Measurements from ENCODE around the gene FUBP1.

Gene FUBP1

DNA sequence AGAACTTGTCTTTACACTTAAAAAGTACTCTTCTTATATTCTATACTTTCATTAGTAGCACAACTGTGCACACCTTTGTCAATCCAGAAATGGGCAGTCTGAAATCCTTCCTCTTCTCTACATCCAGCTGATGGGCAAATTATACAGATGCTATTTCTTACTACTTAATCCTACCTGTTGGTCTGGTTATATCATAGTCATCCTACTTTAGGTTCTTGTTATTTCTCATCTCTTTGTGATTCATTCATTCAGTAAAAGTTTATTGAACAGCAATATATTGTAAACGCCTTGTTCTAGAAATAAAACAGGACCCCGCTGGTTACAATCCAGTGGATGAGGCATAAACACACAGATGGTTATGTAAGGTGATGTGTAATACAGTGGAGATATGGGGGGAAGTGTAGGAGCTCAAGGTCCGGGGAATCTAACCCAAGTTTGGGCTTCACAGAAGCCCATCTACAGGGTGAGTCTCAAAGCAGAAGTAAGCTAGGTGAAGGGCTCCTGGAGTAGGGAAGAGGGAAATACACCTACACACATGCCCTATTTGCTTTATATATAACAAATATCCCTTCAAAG, 11.8 kb upstream of the FUBP1 start:
- DNase-seq: no peak
- TF ChIP-seq, protein P1, sequence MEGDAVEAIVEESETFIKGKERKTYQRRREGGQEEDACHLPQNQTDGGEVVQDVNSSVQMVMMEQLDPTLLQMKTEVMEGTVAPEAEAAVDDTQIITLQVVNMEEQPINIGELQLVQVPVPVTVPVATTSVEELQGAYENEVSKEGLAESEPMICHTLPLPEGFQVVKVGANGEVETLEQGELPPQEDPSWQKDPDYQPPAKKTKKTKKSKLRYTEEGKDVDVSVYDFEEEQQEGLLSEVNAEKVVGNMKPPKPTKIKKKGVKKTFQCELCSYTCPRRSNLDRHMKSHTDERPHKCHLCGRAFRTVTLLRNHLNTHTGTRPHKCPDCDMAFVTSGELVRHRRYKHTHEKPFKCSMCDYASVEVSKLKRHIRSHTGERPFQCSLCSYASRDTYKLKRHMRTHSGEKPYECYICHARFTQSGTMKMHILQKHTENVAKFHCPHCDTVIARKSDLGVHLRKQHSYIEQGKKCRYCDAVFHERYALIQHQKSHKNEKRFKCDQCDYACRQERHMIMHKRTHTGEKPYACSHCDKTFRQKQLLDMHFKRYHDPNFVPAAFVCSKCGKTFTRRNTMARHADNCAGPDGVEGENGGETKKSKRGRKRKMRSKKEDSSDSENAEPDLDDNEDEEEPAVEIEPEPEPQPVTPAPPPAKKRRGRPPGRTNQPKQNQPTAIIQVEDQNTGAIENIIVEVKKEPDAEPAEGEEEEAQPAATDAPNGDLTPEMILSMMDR (IDR thresholded peaks at IDR 0.05; ENCODE audit: low read length): no peak
- Histone ChIP-seq H4K20me1 (ENCODE audit: insufficient read depth, low read length) (no peaks in the 10 kb centered on the region), H3K9me3 (replicated peaks; ENCODE audit: insufficient read depth, low read length) (no peaks in the 10 kb centered on the region), H3K9ac (ENCODE audit: low read length) (no peak overlapping the region), H3K4me2 (ENCODE audit: low read depth, low read length) (no peak overlapping the region), H2AFZ (ENCODE audit: low read length) (no peak overlapping the region), H3K4me1 (ENCODE audit: low read length) (no peaks in the 10 kb centered on the region), H3K27ac (ENCODE audit: low read length) (no peak overlapping the region), H3F3A (ENCODE audit: insufficient read depth, low read length) (no peaks in the 10 kb centered on the region), H3K4me3 (ENCODE audit: low read length) (no peak overlapping the region), H3K79me2 (ENCODE audit: low read length) (peaks cover 8% of the 10 kb centered on the region; the same call in 1 of the 2 replicates), H3K27me3 (replicated peaks; ENCODE audit: insufficient read depth, low read length) (no peaks in the 10 kb centered on the region), H3K36me3 (replicated peaks; ENCODE audit: insufficient read depth, low read length) (no peaks in the 10 kb centered on the region), H3K9me2 (replicated peaks; ENCODE audit: insufficient read depth, low read length) (no peaks in the 10 kb centered on the region)

DNA sequence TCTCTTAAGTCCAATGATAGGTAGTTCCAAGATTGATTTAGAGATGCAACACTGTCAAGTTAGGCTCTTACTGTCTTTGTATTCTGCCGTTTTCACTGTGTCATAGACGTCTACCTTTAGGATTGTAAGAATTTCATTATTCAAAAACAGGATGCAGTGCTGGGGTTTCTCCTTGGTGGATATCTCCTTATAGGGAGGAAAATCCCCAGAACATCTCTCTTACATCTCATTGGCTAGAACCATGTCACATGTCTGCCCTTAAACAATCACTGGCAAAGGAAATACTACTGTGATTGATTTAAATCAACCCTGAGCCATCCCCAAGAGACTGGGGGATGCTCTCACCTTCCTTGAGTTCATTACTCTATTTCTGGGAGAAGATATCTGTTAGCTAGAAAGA, 10.9 kb upstream of the FUBP1 start:
- DNase-seq: no peak
- Histone ChIP-seq H2AFZ (ENCODE audit: low read length) (no peak overlapping the region), H3K27ac (ENCODE audit: low read length) (no peak overlapping the region), H3K4me2 (ENCODE audit: low read depth, low read length) (no peak overlapping the region), H4K20me1 (ENCODE audit: insufficient read depth, low read length) (no peaks in the 10 kb centered on the region), H3K9me3 (replicated peaks; ENCODE audit: insufficient read depth, low read length) (no peaks in the 10 kb centered on the region), H3K36me3 (replicated peaks; ENCODE audit: insufficient read depth, low read length) (no peaks in the 10 kb centered on the region), H3K9me2 (replicated peaks; ENCODE audit: insufficient read depth, low read length) (no peaks in the 10 kb centered on the region), H3F3A (ENCODE audit: insufficient read depth, low read length) (no peaks in the 10 kb centered on the region), H3K27me3 (replicated peaks; ENCODE audit: insufficient read depth, low read length) (no peaks in the 10 kb centered on the region), H3K79me2 (ENCODE audit: low read length) (peaks cover 13% of the 10 kb centered on the region; the same call in 1 of the 2 replicates), H3K9ac (ENCODE audit: low read length) (no peak overlapping the region), H3K4me1 (ENCODE audit: low read length) (no peaks in the 10 kb centered on the region), H3K4me3 (ENCODE audit: low read length) (no peak overlapping the region)
- TF ChIP-seq EZH2phosphoT487 (IDR thresholded peaks at IDR 0.05; ENCODE audit: low read length) (no peak), EZH2 (optimal IDR thresholded peaks at IDR 0.05; ENCODE audit: low read depth, low read length) (no peak)
- TF ChIP-seq, protein P1 (IDR thresholded peaks at IDR 0.05; ENCODE audit: low read length): no peak

DNA sequence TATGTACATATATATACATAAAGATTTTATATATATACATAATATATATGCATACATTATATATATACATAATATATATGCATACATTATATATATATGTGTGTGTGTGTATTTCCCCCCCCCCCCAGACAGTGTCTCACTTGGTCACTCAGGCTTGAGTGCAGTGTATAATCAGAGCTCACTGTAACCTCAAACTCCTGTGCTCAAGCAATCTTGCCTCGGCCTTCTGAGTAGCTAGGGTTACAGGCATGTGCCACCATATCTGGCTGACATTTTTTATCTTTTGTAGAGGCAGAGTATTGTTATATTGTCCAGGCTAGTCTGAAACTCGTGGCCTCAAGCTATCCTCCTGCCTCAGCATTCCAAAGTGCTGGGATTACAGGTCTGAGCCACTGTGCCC, 9.0 kb upstream of the FUBP1 start:
- DNase-seq: no peak
- no peaks in the 10 kb centered on the region for H3K36me3 ChIP-seq (replicated peaks; ENCODE audit: insufficient read depth, low read length)
- no peaks in the 10 kb centered on the region for H3K9me2 ChIP-seq (replicated peaks; ENCODE audit: insufficient read depth, low read length)
- H3K79me2 ChIP-seq (ENCODE audit: low read length): peaks cover 13% of the 10 kb centered on the region; the same call in 1 of the 2 replicates
- no peaks in the 10 kb centered on the region for H3K4me1 ChIP-seq (ENCODE audit: low read length)
- H3K4me3 ChIP-seq (ENCODE audit: low read length): no peak overlapping the region
- TF ChIP-seq, protein P1 (IDR thresholded peaks at IDR 0.05; ENCODE audit: low read length): no peak
- no peak for TF ChIP-seq EZH2phosphoT487 (IDR thresholded peaks at IDR 0.05; ENCODE audit: low read length)
- H3K27ac ChIP-seq (ENCODE audit: low read length): no peak overlapping the region
- no peak overlapping the region for H3K4me2 ChIP-seq (ENCODE audit: low read depth, low read length)
- no peaks in the 10 kb centered on the region for H4K20me1 ChIP-seq (ENCODE audit: insufficient read depth, low read length)
- no peaks in the 10 kb centered on the region for H3F3A ChIP-seq (ENCODE audit: insufficient read depth, low read length)
- no peak overlapping the region for H2AFZ ChIP-seq (ENCODE audit: low read length)
- no peak overlapping the region for H3K9ac ChIP-seq (ENCODE audit: low read length)
- no peaks in the 10 kb centered on the region for H3K9me3 ChIP-seq (replicated peaks; ENCODE audit: insufficient read depth, low read length)
- H3K27me3 ChIP-seq (replicated peaks; ENCODE audit: insufficient read depth, low read length): no peaks in the 10 kb centered on the region
